PFSK-1 (cell line): ENCODE data around the gene TMEM176B.

Source experiments
- FOXP2 ChIP-seq: optimal IDR thresholded peaks from 2 replicates; pipeline ENCODE3; 2011; ENCODE audit warnings: borderline replicate concordance, control low read depth, inconsistent platforms; ENCODE audit not compliant: insufficient read depth; ENCODE audit errors: extremely low read length, extremely low read depth
- POLR2AphosphoS5 ChIP-seq: IDR thresholded peaks from 2 replicates; pipeline ENCODE4 v1.6.1; 2012; ENCODE audit warnings: low read depth, mild to moderate bottlenecking, control low read depth, low read length, moderate library complexity
- REST ChIP-seq, 2 experiments: IDR thresholded peaks; 2 replicates each; pipeline versions ENCODE4 v1.6.1 to v1.8.0; 2011 to 2012; ENCODE audit warnings: low read depth in 2 of 2, low read length in 2 of 2, control low read depth in 1 of 2, inconsistent platforms in 1 of 2, mild to moderate bottlenecking in 1 of 2, moderate library complexity in 1 of 2; ENCODE audit not compliant: insufficient read depth in 1 of 2
- SIN3A ChIP-seq: IDR thresholded peaks from 2 replicates; pipeline ENCODE4 v1.6.1; 2012; ENCODE audit warnings: mild to moderate bottlenecking, low read length, moderate library complexity, borderline replicate concordance; ENCODE audit not compliant: insufficient read depth
- TAF1 ChIP-seq: IDR thresholded peaks from 2 replicates; pipeline ENCODE4 v1.6.1; 2012; ENCODE audit warnings: low read length, control low read depth, borderline replicate concordance; ENCODE audit not compliant: insufficient read depth

TMEM176B gene

GRCh38 chr7:150835702-150836280 is 35.6 kb upstream of the TMEM176B start:
- no peak for TF ChIP-seq FOXP2
- TF ChIP-seq SIN3A = no peak
- TF ChIP-seq POLR2AphosphoS5 = no peak
- TF ChIP-seq TAF1 = no peak
- TF ChIP-seq REST (IDR thresholded peaks at IDR 0.05; ENCODE audit: insufficient read depth in 1 of 2, low read depth in 2 of 2, low read length in 2 of 2) = no peak

- TF ChIP-seq SIN3A = no peak
- no peak for TF ChIP-seq POLR2AphosphoS5
Measured at GRCh38 chr7:150835019-150835418, 34.9 kb upstream of the TMEM176B start.

DNA sequence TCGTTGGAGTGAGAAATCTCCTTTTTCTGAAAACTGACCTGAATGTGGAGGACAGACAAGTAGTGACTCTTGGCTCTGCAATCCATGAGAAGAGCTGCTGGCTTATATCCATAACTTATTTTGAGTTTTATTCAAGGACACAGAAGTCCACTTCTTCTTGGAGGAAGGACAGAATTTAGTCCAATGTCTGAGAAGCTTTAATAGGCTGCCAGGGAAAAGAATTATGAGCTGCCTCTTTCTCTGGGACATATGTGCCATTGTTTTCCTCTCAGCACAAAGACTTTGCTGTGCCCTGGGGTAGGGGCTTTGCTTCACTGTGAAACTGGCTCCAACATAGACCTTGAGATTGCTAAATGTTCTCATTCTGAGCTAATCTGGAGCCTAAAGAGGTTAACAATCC is 31.7 kb upstream of the TMEM176B start:
- TF ChIP-seq POLR2AphosphoS5 (no peak), REST (IDR thresholded peaks at IDR 0.05; ENCODE audit: insufficient read depth in 1 of 2, low read depth in 2 of 2, low read length in 2 of 2) (no peak), SIN3A (no peak), TAF1 (no peak), FOXP2 (no peak)

GRCh38 chr7:150830937-150831336 is 30.8 kb upstream of the TMEM176B start:
- TF ChIP-seq TAF1 (no peak), FOXP2 (no peak), POLR2AphosphoS5 (no peak), SIN3A (no peak), REST (IDR thresholded peaks at IDR 0.05; ENCODE audit: insufficient read depth in 1 of 2, low read depth in 2 of 2, low read length in 2 of 2) (no peak)

GRCh38 chr7:150829426-150829825 is 29.3 kb upstream of the TMEM176B start:
- no peak for TF ChIP-seq TAF1
- TF ChIP-seq POLR2AphosphoS5 = no peak
- no peak for TF ChIP-seq FOXP2
- no peak for TF ChIP-seq REST (IDR thresholded peaks at IDR 0.05; ENCODE audit: insufficient read depth in 1 of 2, low read depth in 2 of 2, low read length in 2 of 2)
- TF ChIP-seq SIN3A = no peak
